Eye (tissue), 1 donor: Measurements from ENCODE around the gene ABAT.

ENCODE experiments used
- DNase-seq: peaks from one replicate; pipeline ENCODE4 v3.0.0-alpha.2; 2015

Gene ABAT

GRCh38 chr16:8674413-8675022 is at the start of gene ABAT:
ABAT (plus strand) TSS chr16:8674617; CDS start chr16:8735740, 61,123 bp downstream.
- peak; percentile 92 for DNase-seq

- DNase-seq, result no peak
Observed at GRCh38 chr16:8625491-8626087, 48.8 kb upstream of the ABAT start.

GRCh38 chr16:8626946-8627345 is 47.5 kb upstream of the ABAT start:
- DNase-seq, result no peak

- no peak for DNase-seq
Observed at GRCh38 chr16:8627456-8627855, 47.0 kb upstream of the ABAT start.

GRCh38 chr16:8628981-8629725 is 45.3 kb upstream of the ABAT start:
- DNase-seq, result no peak

- DNase-seq, result no peak
Observed at GRCh38 chr16:8630255-8630953, 44.0 kb upstream of the ABAT start.

- no peak for DNase-seq
Observed at GRCh38 chr16:8631373-8631772, 43.0 kb upstream of the ABAT start.

- DNase-seq, result no peak
Observed at GRCh38 chr16:8631818-8632465, 42.5 kb upstream of the ABAT start.

GRCh38 chr16:8632675-8633182 is 41.7 kb upstream of the ABAT start:
- no peak for DNase-seq

- peak; percentile 50 for DNase-seq
Observed at GRCh38 chr16:8634991-8635736, 39.3 kb upstream of the ABAT start.

- DNase-seq, result no peak
Observed at GRCh38 chr16:8639694-8640093, 34.7 kb upstream of the ABAT start.

GRCh38 chr16:8641671-8642070 is 32.7 kb upstream of the ABAT start:
- DNase-seq, result no peak

GRCh38 chr16:8642146-8642545 is 32.3 kb upstream of the ABAT start:
- no peak for DNase-seq

- DNase-seq, result no peak
Observed at GRCh38 chr16:8644211-8645140, 29.9 kb upstream of the ABAT start.

GRCh38 chr16:8645141-8645521 is 29.3 kb upstream of the ABAT start:
- no peak for DNase-seq

GRCh38 chr16:8645831-8646230 is 28.6 kb upstream of the ABAT start:
- DNase-seq, result no peak

- no peak for DNase-seq
Observed at GRCh38 chr16:8646326-8647053, 27.9 kb upstream of the ABAT start.

- no peak for DNase-seq
Observed at GRCh38 chr16:8647721-8648318, 26.6 kb upstream of the ABAT start.

- DNase-seq, result no peak
Observed at GRCh38 chr16:8648877-8649276, 25.5 kb upstream of the ABAT start.
